GM19238 (cell line): ENCODE measurements around the gene PTPRN2.

ENCODE experiments used
- DNase-seq: peaks from one replicate; pipeline ENCODE4 v3.0.0; 2011; ENCODE audit warnings: low spot score; ENCODE audit not compliant: insufficient read length

Gene PTPRN2

DNA sequence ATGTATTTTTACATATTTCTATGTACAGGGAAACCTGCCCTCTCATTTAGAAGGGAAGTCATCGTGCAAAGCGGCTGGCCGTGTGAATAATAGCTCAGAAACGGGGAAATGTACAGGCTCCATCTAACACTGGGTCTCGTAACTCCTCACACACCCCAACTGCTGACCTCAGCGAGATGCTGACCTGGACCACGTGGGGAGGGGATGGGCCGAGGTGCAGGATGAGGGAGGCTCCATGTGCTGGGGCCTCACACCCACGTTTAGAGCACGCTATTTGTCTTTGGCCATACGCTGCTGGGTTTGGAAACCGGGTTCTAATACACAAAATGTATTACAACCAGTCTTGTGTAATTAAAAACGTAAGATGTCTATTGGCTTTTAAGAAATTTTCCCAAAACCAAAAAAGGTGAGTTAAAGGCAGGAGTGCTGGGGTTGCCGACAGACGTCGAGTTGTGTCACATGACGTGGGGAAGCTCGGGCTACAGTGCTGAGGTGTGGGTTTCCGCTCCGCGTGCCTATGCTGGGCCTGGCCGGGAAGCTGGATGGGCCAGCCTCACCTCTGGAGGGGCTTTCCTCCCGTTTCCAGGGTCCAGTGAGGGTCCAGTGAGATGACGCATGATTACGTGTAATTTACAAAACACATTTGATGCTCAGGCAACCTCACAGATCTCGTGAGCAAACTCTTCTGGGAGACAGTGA, 1035.2 kb downstream of the PTPRN2 start:
- DNase-seq: no peak

DNA sequence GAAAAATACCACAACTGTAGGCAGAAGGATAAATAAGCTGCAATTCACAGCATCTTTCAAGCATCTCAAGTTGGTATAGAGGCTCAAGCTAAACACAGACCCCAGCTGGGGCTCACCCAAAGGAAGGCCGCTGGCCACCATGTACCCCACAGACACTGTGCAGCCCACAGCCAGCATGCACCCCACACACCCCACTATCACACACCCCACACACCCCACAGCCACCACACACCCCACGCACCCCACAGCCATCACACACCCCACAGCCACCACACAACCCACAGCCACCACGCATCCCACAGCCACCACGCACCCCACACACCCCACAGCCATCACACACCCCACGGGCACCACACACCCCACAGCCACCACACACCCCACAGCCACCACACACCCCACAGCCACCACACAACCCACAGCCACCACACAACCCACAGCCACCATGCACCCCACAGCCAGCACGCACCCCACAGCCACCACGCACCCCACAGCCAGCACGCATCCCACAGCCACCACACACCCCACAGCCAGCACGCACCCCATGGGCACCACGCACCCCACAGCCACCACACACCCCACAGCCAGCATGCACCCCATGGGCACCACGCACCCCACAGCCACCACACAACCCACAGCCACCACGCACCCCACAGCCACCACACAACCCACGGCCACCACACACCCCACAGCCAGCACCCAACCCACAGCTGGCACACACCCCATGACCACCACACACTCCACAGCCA, 1036.1 kb downstream of the PTPRN2 start:
- DNase-seq: no peak

DNA sequence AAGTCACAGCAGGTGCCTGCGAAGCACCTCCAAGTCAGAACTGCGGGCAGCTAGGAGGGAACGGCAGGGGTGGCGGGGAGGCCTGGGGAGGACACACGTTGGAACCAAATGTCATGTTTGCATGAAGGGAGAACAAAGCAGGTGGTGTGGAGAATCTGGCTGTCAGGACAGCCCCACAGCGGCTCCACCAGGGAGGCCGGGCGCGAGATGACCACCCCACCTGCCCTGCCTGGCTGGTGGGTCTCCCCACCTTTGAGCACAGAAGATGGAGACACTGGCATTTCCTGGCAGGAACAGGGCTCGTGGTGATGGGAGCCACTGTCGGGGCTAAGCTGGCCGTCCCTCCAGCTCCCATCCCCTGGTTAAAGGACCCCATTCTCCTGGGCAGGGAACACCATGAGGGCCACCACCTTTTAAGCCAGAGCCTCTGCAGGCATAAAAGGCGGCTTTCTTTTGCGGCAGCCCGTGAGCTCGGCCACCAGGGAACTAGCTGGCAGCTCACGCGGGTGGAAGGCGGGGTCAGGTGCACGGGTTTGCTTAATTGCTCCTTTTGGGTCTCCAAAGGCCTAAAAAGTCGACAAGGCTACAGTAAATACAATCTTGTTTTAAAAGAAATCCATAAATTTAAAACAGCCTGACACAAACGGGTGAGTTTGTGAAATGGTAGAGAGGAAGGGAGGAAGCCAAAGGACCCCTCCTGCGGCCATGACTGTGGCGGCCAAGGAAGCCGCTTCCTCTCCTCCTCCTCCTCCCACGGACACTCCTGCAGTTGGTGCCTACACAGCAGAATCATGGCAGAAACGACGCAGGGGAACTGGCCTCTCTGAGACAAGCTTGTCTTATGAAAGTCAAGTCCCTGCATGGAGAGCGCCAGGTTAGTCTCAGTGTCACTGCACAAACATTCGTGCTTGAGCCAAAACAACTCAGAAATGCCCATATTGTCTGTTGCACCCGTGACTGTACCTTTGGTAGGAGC, 1037.0 kb downstream of the PTPRN2 start:
- DNase-seq: no peak

DNA sequence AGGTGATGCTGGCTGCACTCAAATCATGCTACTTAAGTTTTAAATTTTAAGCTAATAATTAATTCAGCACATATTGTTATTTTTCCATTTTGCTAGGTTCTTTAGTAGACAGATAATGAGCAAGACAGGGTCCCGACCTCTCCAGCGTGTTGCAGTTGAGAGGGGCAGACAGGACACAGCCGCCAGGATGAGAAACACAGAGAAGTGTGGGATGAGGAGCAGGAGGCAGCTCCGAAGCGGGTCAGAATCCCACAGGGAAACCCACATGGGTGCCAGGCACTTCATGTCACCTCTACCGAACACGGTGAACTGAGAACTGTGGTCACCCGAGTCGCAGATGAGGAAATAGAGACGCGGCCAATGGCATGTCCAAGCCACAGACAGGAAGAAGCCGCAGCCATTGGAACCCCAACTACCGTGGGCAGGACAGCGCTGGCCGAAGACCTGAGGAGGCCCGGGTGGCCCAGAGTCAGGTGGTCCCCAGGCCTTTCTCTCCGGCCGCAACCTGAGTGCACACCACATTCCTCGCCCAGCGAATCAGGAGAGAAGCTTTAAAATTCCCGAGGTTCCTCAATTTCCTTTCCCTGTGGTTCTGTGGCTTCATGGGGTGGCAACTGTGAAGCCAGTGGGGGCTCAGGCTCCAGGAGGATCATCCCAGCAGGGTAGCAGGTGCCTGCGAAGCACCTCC, 1037.9 kb downstream of the PTPRN2 start:
- no peak for DNase-seq

DNA sequence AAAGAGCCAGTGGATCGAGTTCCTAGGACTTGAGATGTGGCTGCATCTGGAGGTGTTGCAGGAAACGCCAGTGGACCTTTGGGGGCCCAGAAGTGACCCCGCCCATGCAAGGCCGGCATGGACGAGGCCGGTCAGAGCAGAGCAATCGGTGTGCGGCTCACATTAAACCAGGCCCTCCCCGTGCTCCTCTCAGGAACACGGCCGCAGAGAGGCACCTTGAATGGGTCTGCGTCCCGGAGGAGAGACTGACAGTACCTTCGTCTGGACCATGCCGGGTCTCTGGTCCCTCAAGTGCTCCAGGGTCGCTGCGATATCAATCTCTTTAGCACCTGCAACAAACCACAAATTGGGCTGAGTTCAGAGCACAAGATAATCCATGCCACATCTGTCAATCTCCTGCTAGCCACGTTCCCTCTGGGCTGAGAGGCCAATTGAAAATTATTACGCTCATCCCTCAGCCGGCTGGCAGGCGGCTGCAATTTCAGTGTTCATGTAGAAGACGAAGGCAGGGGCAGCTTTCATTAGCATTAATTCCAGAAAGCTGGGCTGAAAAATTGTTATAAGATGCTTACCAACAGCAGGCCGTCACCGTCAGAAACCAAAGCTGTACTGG, 1038.8 kb downstream of the PTPRN2 start:
- DNase-seq: no peak

DNA sequence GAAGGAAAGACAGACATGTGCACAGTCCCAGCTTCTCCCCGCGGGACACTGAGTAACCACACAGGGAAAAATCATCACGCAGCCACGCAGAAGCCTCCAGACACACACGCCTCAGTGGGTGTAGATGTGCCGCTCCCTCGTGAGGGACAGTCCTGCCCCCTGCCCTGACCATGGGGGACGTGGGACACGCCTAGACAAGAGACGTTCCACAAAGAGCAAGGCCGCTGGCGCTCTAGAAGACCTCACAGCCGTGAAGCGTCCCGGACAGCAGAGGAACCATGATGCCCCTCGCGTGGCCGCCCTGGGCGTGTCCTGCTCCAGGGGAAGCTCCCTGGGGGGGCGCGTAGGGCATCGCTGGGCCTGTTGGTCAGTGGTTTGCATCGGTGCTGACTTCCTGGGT, 1040.0 kb downstream of the PTPRN2 start:
- no peak for DNase-seq

DNA sequence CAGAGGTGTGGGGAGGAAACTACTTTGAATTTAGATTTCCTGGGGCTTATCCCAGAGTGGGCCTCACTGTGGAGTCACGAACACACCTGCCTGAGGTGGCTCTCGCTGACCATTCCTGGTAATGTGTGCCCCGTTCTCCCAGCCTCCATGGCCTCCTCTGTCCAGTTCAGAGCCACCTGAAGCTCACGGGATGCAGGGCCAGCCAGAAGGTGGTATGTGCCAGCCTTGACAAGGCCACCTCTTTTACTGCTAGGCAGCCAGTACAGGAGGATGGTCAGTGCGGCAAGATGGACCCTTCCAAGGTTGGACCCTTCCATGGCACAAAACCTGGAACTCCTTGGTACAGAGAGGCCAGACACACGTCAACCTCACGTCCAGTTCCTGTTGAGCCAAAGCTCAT, 1040.5 kb downstream of the PTPRN2 start:
- DNase-seq: no peak

DNA sequence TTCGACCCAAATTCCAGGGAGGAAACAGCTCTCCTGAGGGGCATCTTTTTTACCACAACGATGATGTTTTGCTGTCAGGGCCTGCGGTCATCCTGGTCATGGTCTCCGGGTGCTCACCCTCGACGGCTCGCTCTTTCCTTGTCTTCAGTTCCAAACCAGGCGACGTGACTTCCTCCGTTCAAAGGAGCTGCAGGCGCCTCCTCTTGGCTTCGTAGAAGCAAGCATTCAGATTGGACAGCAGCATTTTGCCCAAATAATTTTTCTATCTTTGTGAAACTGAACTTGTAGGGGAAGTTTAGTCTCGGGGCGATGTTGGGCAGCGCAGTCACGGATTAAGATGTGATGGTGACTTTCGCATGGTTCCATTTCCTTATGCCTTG, 1042.0 kb downstream of the PTPRN2 start:
- DNase-seq: no peak

DNA sequence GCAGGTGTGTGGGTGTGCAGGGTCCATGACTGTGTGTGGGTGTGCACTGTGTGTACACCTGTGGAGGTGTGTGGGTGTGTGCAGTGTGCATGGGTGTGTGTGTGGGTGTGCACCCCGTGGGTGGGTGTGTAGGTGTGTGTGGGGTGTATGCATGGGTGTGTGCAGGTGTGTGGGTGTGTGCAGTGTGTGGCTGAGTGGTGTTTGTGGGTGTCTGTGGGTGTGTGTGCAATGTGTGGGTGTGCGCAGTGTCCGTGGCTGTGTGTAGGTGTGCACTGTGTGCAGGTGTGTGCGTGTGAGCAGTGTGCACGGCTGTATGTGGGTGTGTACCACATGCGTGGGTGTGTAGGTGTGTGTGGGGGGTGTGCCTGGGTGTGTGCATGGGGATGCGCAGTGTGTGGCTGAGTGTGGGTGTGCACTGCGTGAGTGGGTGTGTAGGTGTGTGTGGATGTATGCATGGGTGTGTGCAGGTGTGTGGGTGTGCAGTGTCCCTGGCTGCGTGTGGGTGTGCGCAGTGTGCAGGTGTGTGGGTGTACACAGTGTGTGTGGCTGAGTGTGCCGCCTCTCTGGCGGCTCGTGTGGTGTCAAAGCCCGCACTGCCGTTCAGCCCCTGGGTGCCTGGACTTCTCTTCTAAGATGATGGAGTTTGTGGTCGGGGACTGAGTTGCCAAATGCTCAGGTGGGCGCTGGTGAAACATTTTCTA, 1042.5 kb downstream of the PTPRN2 start:
- no peak for DNase-seq

DNA sequence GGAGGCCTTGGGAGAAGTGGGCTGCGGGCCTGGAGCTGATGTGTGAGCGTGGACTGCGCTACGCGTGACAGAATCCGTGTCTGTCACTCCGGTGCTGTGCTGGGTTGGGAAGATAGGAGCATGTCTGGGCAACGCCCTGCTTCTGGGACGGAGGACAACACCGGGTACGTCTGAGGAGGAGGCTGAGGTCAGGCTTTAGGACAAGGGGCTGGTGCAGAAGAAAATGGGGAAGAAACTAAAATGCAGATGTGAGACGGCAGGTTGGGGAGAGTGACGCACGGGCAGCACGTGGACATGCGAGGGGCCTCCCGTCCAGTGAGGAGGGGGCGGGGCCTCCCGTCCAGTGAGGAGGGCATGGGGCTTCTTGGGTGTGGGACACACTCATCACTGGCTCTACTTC, 1043.4 kb downstream of the PTPRN2 start:
- DNase-seq: no peak

DNA sequence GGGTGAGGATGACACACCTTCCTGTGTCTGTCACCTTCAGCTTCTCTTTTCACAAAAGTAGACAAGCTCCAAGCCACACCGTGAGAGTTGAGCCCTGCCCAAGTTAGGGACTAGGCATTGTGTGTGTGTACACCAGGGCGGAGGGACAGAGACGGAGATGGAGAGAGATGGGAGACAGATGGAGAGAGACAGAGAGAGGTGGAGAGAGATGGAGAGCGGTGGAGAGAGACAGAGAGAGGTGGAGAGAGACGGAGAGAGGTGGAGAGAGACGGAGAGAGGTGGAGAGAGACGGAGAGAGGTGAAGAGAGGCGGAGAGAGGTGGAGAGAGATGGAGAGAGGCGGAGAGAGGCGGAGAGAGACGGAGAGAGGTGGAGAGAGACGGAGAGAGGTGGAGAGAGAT, 1043.8 kb downstream of the PTPRN2 start:
- no peak for DNase-seq

DNA sequence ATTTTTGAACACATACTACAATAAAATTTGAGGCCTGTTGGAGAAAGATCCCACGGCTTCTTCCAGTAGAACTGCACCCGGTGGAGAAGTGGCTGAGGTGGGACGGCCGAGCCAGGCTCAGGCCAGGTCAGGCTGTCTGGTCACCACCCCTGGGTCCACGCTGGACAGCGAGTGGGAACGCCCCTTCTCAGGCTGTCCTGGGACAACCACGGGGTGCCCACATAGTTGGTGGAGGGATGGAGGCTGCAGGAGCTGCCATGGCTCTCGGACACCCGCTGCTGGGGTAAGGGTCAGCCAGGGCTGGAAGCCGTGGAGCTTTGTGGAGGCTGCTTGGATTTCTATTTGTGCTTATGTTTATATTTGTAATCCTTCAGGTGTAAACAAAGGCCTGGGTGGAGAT, 1044.3 kb downstream of the PTPRN2 start:
- no peak for DNase-seq

DNA sequence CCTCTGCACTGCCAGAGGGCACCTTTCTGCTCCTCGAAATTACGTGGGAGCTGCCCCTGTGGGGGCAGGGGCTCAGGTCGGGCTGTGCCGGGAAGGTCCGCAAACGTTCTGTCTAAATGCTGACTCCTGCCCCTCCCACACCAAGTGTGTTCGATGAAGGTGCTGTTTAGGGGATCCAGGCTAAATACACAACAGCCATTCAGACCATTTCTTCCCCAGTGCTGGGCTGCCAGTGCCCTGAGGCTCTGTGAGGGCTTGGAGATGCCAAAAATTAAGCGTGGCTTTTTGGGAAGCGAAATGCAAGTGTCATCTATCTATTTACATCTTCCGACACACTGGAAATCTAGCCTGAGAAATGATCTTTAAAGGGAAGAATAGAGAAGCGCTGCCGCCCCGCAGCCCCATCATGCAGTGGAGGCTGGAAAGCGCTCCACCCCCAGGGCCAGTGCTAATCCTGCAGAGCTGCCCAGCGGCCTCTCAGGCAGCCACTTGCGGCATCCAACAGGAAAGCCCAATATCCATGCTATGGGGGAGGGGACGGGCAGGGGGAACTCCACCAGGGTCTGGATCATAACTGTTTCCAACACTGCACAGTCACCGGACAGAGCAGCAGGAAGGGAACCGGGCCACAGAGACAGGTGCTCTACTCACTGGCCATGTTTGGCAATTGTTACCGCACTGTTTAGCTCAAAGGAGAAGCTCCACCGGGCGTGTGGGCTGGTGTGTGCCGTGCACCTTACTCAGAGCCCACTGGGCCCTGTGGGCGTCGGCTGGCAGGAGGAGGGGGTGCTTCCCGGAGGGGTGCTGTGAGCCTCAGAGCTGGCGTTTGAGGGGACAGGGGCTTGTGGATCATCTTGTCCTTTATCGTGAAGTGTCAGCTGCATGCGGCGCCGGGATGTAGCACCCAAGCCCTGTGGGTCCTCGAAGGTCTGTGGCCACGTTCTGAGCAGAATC, 1045.3 kb downstream of the PTPRN2 start:
- DNase-seq: no peak

DNA sequence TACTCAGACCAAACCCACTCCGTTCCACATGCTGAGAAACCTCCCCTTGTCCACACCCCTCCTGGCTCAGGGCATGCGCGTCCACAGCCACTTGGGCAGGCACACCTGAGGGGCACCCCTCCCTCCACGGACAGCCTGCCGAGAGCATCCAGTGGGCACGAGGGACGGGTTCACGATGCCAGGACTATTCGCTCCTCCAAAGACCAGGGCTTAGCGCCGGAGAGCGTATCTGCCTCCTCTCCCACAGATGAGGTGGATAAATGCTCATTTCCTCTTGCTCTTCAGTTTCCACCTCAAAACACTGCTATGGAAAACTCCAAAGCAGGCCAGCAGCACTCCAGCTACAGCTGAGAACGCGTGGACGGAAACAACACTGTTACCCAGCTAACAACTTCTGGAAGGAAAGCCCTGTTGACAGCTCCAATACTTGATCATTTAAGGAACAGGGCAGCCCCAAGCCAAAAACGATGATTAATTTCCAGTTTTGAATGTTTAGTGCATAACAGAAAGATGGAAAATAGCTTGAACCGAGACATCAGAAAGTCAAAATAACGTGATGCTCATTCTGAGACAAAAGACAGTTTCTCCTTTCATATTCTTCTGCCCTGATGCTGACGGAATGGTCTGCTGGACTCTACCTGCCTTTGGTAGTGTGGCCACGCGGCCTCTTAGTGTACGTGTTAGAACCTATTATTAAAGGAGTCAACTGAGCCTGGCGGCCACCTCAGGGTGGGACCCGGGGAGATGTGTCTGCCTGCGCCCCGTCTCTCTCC, 1046.1 kb downstream of the PTPRN2 start:
- DNase-seq: no peak

DNA sequence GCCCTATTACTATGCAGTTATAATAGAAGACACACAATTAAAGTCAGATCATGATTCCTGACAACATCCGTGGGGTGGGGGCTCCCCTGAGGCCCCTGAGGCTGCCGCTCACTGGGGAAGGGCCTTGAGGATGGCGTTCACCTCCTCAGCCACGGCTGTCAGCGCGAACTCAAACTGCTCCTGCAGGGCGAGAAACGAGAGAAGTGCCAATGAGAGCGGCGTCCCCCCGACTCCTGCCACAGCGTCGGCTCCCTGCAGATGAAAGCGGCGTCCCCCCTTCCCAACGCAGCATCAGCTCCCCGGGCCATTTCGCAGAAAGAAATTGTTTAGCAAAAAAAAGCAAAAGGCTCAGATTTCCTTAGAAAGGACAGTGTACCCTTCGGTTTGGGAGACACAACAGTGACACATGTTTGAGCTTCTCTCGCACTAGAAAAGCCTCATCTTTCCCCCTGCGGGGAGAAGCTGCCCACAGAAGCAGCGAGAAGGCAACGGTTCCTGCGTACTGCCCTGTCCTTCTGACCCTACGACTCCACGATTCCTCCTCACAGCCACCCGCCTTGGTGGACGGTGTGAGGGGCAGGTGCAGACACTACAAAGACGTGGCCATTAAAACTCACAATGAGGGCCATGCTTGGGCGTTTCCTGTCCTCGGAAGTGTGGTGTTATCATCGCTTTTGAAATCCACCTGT, 1046.9 kb downstream of the PTPRN2 start:
- no peak for DNase-seq

DNA sequence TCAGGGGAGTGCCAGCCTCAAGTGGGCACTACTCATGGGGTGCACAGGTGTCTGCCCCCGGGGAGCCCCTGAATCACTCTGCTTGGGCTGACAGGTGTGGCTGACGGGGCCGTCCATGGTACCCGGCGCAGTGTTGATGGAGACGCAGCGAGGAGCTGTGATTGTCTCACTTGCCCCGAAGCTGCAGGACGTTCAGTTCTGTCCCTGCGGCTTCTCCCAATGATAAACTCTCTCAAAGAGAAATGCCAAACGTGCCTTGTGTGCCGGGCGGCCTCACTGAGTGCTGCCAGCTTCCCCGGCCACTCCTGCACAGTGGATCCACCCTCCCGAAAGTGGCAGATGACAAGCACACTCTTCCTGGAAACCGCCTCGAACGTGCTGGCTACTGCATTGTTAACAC, 1047.6 kb downstream of the PTPRN2 start:
- no peak for DNase-seq

DNA sequence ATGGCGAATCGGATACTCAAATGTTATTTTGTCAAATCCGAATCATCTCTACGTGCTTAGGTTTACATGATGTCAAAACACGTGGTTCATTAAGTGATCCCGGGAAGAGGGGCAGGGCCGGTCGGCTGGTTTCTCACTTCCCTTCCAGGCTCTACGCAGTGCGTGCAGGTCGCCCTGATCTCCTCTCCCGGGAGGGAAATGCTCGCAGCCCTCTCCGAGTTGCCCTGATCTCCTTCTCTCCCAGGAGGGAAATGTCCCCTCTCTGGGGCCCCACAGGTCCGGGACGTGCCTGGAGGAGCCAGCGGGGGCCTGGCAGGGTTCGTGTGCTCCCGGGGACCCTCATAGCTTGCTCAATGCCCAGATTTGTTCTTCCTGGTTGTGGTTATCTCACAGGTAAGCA, 1048.1 kb downstream of the PTPRN2 start:
- no peak for DNase-seq

DNA sequence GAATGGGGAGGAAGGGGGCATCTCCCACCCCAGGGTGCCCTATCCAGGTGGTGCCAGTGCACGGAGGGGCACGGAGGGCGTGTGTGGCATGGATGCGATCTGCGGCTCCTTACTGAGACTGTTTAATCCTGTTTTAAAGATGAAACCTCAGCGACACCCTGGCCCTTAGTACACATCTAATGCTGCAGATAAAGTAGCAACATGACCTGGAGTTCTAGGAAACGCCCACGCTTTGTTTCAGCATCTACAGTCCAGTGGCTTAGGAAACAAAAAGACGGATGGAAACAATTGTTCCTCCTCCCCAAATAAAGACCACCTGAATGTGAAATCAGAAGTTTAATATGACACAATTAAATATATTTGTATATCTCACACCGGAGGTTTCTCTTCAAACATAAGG, 1048.9 kb downstream of the PTPRN2 start:
- no peak for DNase-seq
